Measurements from ENCODE around the gene SLC38A10.

DNA sequence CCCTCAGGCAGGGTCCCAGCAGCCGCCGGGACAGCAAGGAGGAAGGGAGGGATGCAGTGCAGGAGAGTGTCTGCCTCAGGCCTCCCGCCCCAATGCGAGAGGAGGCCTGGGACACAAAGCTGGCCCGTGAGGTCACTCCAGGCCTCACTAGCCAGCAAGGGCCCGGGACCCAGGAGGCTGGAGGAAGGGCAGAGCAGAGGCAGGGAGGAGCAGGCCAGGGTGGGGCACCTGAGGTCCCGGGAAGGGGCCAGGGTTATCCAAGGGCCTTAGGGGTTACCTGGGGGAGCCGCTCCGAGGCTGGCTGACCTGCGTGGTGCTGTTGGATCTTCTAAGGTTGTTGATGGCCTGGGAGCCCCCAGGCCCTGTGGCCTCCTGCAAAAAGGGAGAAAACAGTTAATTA lies 86.5 kb downstream of the SLC38A10 start:
- TF ChIP-seq PHB2 (IDR thresholded peaks at IDR 0.05; ENCODE audit: partially characterized antibody) (no peak), FOSL2 (CRISPR knock-in tag; IDR thresholded peaks at IDR 0.05) (no peak), ZNF510 (CRISPR knock-in tag; IDR thresholded peaks at IDR 0.05; ENCODE audit: low read depth) (no peak), TBP (CRISPR knock-in tag; IDR thresholded peaks at IDR 0.05) (no peak)

Measured in HepG2 (cell line).